Lower leg skin (tissue), 4 donors: ENCODE measurements around the gene CALML5. TPM values are rescaled to one million over a fixed set of nuclear protein-coding genes. Genes with fewer than 3 reads are reported as not detected.

Experiments used
- DNase-seq, 2 donors: peaks; one replicate each; pipeline ENCODE4 v3.0.0-alpha.2; 2019; ENCODE audit warnings: low spot score in 2 of 2
- H3K4me3 ChIP-seq: fragments of 200-600 bp; sonication (generic); 2 replicates; pipeline ENCODE4 v1.5.1; 2017; ENCODE audit warnings: mild to moderate bottlenecking, low read depth; ENCODE audit not compliant: poor library complexity, severe bottlenecking
- POLR2A ChIP-seq, 2 donors: fragments of 450-650 bp; IDR thresholded peaks; one replicate each; pipeline ENCODE4 v1.6.1; 2016 to 2017; ENCODE audit warnings: antibody characterized with exemption in 2 of 2, mild to moderate bottlenecking in 1 of 2, moderate library complexity in 1 of 2
- WGBS, 2 donors: methylation state at CpG; one replicate each; pipeline ENCODE4 v1.1.5; 2018; 5-methylcytosine and 5-hydroxymethylcytosine counted together
- intact Hi-C: fragments of 100-400 bp; cut with DNase I; formaldehyde crosslinking; loops from one replicate; pipeline ENCODE4 v1.15.0; 2023; ENCODE audit warnings: low total_unique reads
- total RNA-seq, 4 donors: library from RNA; depleted of rRNA; stranded (reverse); fragments of >200 nt; gene quantifications; one replicate each; pipeline ENCODE4 v1.1.0, GENCODE V29; 2016
- TF ChIP-seq, protein P1 (sequence below), 3 donors: fragments of 450-650 bp; IDR thresholded peaks; one replicate each; pipeline ENCODE4 v1.5.1; 2016; ENCODE audit warnings: antibody characterized with exemption in 3 of 3, mild to moderate bottlenecking in 3 of 3, moderate library complexity in 2 of 3

CALML5 gene
- total RNA-seq, 4 donors from 2014 or later, result 5,202 to 6,742 (median 5,683) TPM

DNA sequence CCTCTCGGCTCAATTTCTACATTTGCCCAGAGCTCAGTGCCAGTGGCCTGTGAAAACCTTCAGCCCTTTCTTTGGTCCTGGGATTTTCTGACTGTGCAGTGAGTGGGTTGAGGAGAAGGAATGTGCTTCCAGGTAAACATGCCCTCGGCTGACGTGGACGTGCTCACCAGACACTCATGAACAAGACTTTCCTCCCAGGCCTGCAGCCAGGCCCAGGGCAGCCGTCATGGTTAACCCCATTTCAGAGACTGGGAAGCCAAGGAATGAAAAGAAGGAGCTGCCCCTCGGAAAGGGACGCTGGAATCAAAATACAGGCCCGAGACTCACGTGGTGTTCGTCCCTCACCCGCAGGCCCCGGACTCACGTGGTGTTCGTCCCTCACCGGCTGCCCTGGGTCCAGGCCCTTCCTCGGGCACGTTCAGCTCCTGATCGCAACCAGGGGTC is 8.8 kb upstream of the CALML5 start:
- intact Hi-C loops, result no loop called here
- TF ChIP-seq POLR2A (IDR thresholded peaks at IDR 0.05), result no peak
- TF ChIP-seq, protein P1, sequence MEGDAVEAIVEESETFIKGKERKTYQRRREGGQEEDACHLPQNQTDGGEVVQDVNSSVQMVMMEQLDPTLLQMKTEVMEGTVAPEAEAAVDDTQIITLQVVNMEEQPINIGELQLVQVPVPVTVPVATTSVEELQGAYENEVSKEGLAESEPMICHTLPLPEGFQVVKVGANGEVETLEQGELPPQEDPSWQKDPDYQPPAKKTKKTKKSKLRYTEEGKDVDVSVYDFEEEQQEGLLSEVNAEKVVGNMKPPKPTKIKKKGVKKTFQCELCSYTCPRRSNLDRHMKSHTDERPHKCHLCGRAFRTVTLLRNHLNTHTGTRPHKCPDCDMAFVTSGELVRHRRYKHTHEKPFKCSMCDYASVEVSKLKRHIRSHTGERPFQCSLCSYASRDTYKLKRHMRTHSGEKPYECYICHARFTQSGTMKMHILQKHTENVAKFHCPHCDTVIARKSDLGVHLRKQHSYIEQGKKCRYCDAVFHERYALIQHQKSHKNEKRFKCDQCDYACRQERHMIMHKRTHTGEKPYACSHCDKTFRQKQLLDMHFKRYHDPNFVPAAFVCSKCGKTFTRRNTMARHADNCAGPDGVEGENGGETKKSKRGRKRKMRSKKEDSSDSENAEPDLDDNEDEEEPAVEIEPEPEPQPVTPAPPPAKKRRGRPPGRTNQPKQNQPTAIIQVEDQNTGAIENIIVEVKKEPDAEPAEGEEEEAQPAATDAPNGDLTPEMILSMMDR (IDR thresholded peaks at IDR 0.05), result no peak
- H3K4me3 ChIP-seq, result no peak overlapping the region
- DNase-seq, result no peak
- WGBS, 2 donors, result 84 to 94% methylated on average over 18 of the region's 18 CpGs

DNA sequence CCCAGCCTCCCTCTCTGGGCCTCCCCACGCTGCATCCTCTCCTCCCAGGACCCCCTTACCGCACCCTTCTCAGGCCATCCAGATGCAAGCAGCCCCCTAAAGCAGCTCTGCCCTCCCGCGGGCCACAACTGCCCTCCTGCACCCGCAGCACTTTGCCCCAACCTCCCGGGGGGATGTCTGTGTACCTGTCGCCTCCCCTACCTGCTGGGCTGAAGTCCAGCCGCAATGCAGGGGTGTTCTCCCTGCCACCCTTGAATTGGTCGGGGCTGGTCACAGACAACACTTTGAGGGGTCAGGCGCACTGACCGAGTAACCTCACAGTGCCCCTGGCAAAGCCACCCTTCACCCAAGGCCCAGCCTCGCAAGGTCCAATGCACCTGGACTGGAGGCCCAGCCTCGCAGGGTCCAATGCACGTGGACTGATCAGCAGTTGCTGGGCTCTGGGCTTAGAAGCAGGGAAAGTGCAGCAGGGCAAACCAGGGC is 8.3 kb upstream of the CALML5 start:
- H3K4me3 ChIP-seq, result no peak overlapping the region
- DNase-seq, result no peak
- WGBS, 2 donors, result 81 to 87% methylated on average over 13 to 14 of the region's 14 CpGs
- intact Hi-C loops, result no loop called here
- TF ChIP-seq, protein P1 (IDR thresholded peaks at IDR 0.05), result no peak
- TF ChIP-seq POLR2A (IDR thresholded peaks at IDR 0.05), result no peak

DNA sequence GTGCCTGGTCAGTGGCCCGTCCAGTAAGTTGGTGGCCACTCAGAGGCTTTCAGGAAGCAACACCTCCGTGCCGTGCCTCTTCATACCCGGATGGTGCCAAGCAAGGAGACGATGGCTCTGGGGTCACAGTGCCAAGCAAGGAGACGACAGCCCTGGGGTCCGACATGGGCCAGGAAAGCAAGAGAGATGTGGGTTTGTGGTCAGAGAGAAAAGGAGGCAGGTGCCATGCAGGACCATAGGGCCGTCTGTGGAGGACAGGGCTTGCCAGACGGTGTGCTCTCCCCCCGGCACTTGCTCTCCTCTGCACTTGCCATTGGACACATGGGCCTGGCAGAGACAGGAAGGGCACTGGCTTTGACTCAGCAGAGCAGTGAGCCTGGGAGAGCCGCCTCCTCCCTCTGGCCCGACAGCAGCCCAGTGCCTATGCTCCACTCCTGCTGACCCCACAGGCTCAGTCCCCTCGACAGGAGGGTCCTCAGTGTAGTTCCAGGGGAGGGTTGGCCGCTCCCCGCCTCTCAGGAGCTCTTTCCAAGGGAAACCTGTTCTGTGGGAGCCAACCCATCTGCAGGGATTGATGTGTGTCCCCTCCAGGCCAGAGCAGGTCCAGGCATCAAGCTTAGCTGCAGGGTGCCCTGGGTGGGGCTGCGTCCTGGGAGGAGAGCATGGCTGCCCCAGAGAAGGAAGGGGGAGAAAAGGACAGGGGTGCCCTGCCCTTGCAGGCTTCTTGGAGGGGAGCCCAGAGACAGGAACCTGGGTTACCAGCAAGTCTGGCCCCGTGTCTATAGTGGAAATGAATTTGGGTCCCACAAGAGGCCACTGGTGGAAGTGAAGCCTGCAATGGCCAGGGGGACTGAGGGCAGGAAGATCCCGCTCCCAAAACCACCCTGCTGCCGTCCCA is 7.6 kb upstream of the CALML5 start:
- TF ChIP-seq, protein P1 (IDR thresholded peaks at IDR 0.05), result no peak
- TF ChIP-seq POLR2A (IDR thresholded peaks at IDR 0.05), result no peak
- no peak for DNase-seq
- H3K4me3 ChIP-seq, result no peak overlapping the region
- WGBS, 2 donors, result 69 to 70% methylated on average over 17 of the region's 19 CpGs
- intact Hi-C loops, result no loop called here

GRCh38 chr10:5506246-5506645 is 6.9 kb upstream of the CALML5 start:
- 33 to 54% methylated on average over 2 of the region's 2 CpGs for WGBS, 2 donors
- intact Hi-C loops, result no loop called here
- DNase-seq, result no peak
- no peak for TF ChIP-seq POLR2A (IDR thresholded peaks at IDR 0.05)
- TF ChIP-seq, protein P1 (IDR thresholded peaks at IDR 0.05), result no peak
- H3K4me3 ChIP-seq, result no peak overlapping the region

DNA sequence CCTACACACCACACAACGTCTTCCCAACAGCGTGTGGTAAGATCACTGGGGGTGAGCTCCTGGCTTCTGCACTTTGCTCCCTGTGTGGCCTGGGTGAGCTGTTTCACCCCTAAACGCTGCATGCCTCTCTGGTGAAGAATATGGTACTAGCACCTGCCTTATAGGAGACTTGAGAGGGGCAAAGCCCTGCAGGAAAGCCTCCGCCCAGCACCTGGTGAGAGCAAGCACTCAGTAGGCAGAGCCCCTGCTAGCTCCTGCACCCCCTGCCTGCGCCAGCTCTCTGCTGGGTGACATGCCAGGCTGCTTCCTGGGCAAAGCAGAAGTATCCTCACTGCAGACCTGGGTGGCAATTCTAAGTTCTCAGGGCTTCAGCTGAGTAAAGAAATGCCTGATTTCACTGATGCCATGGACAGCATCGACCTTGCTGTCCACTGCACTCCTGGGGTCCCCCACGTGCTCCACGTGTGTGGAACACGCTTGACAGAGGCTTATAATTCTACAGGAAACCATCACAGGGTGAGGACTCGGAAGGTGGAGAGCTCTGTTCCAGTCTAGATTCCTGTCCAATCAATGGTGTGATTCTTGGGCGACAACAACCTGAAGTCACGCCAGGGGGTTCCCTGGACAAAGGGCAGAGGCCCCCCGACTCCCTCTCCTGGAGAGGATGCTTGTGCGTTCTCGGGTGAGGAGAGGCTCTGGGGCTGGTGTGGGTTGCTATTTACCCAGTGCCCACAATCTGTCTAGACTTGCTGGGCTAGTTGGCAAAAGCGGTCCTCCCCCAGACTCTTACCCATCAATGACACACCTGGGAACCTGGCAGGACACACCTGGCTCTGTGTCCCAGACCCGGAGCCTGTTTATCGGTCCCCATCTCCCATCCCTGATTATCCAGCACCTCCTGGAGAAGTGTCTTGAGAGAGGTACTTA is 5.0 kb upstream of the CALML5 start:
- WGBS, 2 donors, result 54 to 55% methylated on average over 18 of the region's 18 CpGs
- TF ChIP-seq POLR2A (IDR thresholded peaks at IDR 0.05), result no peak
- TF ChIP-seq, protein P1 (IDR thresholded peaks at IDR 0.05), result no peak
- no peak overlapping the region for H3K4me3 ChIP-seq
- intact Hi-C loops, result no loop called here
- no peak for DNase-seq
